Tibial artery (tissue), 4 donors: Measurements from ENCODE around the gene LCP1.

ENCODE experiments used
- DNase-seq, 2 donors: peaks; one replicate each; pipeline ENCODE4 v3.0.0-alpha.2; 2019
- H3K27ac ChIP-seq, 2 donors: fragments of 200-600 bp; sonication (generic) in 1 of 2; 1 replicate in 1 of 2; 2 replicates in 1 of 2; pipeline ENCODE4 v1.5.1; 2018 to 2019; ENCODE audit warnings: mild to moderate bottlenecking in 1 of 2
- H3K27me3 ChIP-seq, 2 donors: fragments of 200-600 bp; sonication (generic) in 1 of 2; one replicate each; pipeline versions ENCODE4 v1.5.1 to v1.6.0; 2016 to 2019
- H3K36me3 ChIP-seq, 3 donors: fragments of 200-600 bp; sonication (generic) in 2 of 3; one replicate each; pipeline ENCODE4 v1.5.1; 2016 to 2019; ENCODE audit warnings: mild to moderate bottlenecking in 2 of 3
- H3K4me1 ChIP-seq, 4 donors: fragments of 200-600 bp; sonication (generic) in 2 of 4; 1 replicate in 3 of 4; 2 replicates in 1 of 4; pipeline ENCODE4 v1.5.1; 2016 to 2019
- H3K4me3 ChIP-seq, 2 donors: fragments of 200-600 bp; sonication (generic) in 1 of 2; 1 replicate in 1 of 2; 2 replicates in 1 of 2; pipeline ENCODE4 v1.5.1; 2018 to 2019; ENCODE audit warnings: mild to moderate bottlenecking in 2 of 2
- H3K9me3 ChIP-seq, 3 donors: fragments of 200-600 bp; sonication (generic) in 1 of 3; one replicate each; pipeline ENCODE4 v1.5.1; 2016 to 2019
- CTCF ChIP-seq, 2 experiments: fragments of 200-600 bp in 1 of 2; fragments of 450-650 bp in 1 of 2; IDR thresholded peaks; one replicate each; pipeline ENCODE4 v1.5.1; 2017 to 2019; ENCODE audit warnings: antibody characterized with exemption in 2 of 2, mild to moderate bottlenecking in 1 of 2, moderate library complexity in 1 of 2
- intact Hi-C: fragments of 100-400 bp; cut with DNase I; formaldehyde crosslinking; loops from one replicate; pipeline ENCODE4 v1.15.0; 2023; ENCODE audit warnings: low total_unique reads

The LCP1 gene

GRCh38 chr13:46202188-46202795 is 20.3 kb upstream of the LCP1 start:
- no peaks in the 10 kb centered on the region for H3K4me1 ChIP-seq
- H3K9me3 ChIP-seq = no peaks in the 10 kb centered on the region
- no peak for TF ChIP-seq CTCF (IDR thresholded peaks at IDR 0.05)
- no peak overlapping the region for H3K27ac ChIP-seq
- no peak for DNase-seq
- no peaks in the 10 kb centered on the region for H3K36me3 ChIP-seq
- H3K27me3 ChIP-seq = no peaks in the 10 kb centered on the region
- H3K4me3 ChIP-seq = no peak overlapping the region
- intact Hi-C loops = no loop called here

- H3K27me3 ChIP-seq = no peaks in the 10 kb centered on the region
- H3K4me3 ChIP-seq = no peak overlapping the region
- H3K27ac ChIP-seq = no peak overlapping the region
- no peak for DNase-seq
- intact Hi-C loops = no loop called here
- H3K4me1 ChIP-seq = no peaks in the 10 kb centered on the region
- TF ChIP-seq CTCF (IDR thresholded peaks at IDR 0.05) = no peak
- no peaks in the 10 kb centered on the region for H3K36me3 ChIP-seq
- no peaks in the 10 kb centered on the region for H3K9me3 ChIP-seq
Measured at GRCh38 chr13:46198696-46199193, 16.8 kb upstream of the LCP1 start.

GRCh38 chr13:46197299-46198048 is 15.5 kb upstream of the LCP1 start:
- no peaks in the 10 kb centered on the region for H3K9me3 ChIP-seq
- TF ChIP-seq CTCF (IDR thresholded peaks at IDR 0.05) = no peak
- intact Hi-C loops = no loop called here

GRCh38 chr13:46195016-46195415 is 13.0 kb upstream of the LCP1 start:
- TF ChIP-seq CTCF (IDR thresholded peaks at IDR 0.05) = no peak
- Histone ChIP-seq H3K9me3 (no peaks in the 10 kb centered on the region), H3K27ac (no peak overlapping the region), H3K27me3 (no peaks in the 10 kb centered on the region), H3K4me1 (no peaks in the 10 kb centered on the region), H3K36me3 (no peaks in the 10 kb centered on the region), H3K4me3 (no peak overlapping the region)
- no peak for DNase-seq
- intact Hi-C loops = no loop called here

More at GRCh38 chr13:46197299-46198048, 15.5 kb upstream of the LCP1 start:
- no peaks in the 10 kb centered on the region for H3K36me3 ChIP-seq
- no peak for DNase-seq
- H3K27me3 ChIP-seq = no peaks in the 10 kb centered on the region
- no peak overlapping the region for H3K27ac ChIP-seq
- no peak overlapping the region for H3K4me3 ChIP-seq
- no peaks in the 10 kb centered on the region for H3K4me1 ChIP-seq

GRCh38 chr13:46192412-46192811 is 10.4 kb upstream of the LCP1 start:
- intact Hi-C loops = no loop called here
- H3K4me3 ChIP-seq = no peak overlapping the region
- no peaks in the 10 kb centered on the region for H3K27me3 ChIP-seq
- TF ChIP-seq CTCF (IDR thresholded peaks at IDR 0.05) = no peak
- no peak overlapping the region for H3K27ac ChIP-seq
- H3K36me3 ChIP-seq = no peaks in the 10 kb centered on the region
- no peaks in the 10 kb centered on the region for H3K9me3 ChIP-seq
- H3K4me1 ChIP-seq = no peaks in the 10 kb centered on the region
- no peak for DNase-seq
